PC-3 (cell line): ENCODE measurements around the gene UBR2.

Experiments used
- CTCF ChIP-seq: fragments of 300-600 bp; sonication (generic); conservative IDR thresholded peaks from 2 replicates; pipeline ENCODE4 v1.5.1; 2017; ENCODE audit warnings: antibody characterized with exemption, low read depth, mild to moderate bottlenecking, low read length
- EZH2 ChIP-seq: fragments of 300-600 bp; sonication (generic); IDR thresholded peaks from one replicate; pipeline ENCODE4 v1.6.1; 2017; ENCODE audit warnings: antibody characterized with exemption, mild to moderate bottlenecking, low read length; ENCODE audit not compliant: unreplicated experiment

DNA sequence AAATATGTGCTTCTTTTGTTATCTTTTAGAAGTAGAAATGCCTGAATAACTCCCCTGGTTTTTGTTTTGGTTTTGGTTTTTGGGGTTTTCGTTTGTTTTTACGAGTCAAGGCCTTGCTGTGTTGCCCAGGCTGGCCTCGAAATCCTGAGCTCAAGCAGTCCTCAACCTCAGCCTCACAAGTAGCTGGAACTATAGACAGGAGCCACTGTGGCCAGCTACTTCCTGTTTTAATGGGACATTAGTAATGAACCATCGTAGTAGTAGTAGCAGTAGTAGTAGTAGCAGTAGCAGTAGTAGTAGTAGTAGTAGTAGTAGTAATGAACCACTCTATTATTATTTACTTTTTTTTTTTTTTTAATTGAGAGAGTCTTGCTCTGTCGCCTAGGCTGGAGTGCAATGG is 66.0 kb downstream of the UBR2 start:
- TF ChIP-seq EZH2 (no peak), CTCF (no peak)
